HG03095 (cell line): ENCODE results near the gene OSBPL10.
"Not testable (repeated sequence)": the region's sequence is repeated elsewhere in the genome, so short reads cannot be mapped to it uniquely, and the experiment has no call there.

ENCODE experiments used
- ATAC-seq: cut with Tn5 transposase; IDR thresholded peaks from one replicate; pipeline ENCODE4 v1.9.1; 2021; ENCODE audit warnings: moderate library complexity; ENCODE audit not compliant: unreplicated experiment

Gene OSBPL10

GRCh38 chr3:31862666-31863279, 118.3 kb downstream of the OSBPL10 start:
- ATAC-seq, result no peak

GRCh38 chr3:31861826-31862225, 119.2 kb downstream of the OSBPL10 start:
- no peak for ATAC-seq

DNA sequence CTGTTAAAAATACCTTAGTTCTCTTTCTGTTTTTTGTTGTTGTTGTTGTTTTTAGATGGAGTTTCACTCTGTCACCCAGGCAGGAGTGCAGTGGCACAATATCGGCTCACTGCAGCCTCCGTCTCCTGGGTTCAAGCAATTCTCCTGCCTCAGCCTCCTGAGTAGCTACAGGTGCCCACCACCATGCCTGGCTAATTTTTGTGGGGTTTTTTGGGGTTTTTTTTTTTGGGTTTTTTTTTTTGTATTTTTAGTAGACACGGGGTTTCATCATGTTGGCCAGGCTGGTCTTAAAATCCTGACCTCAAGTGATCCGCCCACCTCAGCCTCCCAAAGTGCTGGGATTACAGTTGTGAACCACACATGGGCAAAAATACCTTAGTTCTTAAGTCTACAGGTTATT, 120.4 kb downstream of the OSBPL10 start:
- not testable (repeated sequence) for ATAC-seq

DNA sequence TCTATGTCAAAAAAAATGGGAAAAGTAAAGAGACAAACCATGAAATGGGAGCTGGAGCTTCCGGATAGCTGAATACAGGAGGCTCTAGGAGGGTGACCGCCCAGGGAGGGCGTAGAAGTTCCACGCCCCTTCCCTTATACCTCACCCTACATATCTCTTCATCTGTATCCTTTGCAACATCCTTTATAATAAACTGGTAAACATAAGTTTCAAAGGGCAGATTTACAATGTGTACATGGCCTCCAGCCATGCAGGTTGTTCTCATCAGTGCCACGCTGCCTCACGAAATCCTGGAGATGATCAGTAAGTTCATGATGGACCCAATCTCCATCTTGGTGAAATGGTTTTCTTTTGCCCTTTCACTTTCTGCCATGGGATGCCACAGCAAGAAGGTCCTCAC, 121.8 kb downstream of the OSBPL10 start:
- ATAC-seq, result no peak

GRCh38 chr3:31858439-31858838, 122.6 kb downstream of the OSBPL10 start:
- no peak for ATAC-seq

- no peak for ATAC-seq
Measured at GRCh38 chr3:31853580-31853979, 127.5 kb downstream of the OSBPL10 start.

GRCh38 chr3:31851278-31851677, 129.8 kb downstream of the OSBPL10 start:
- ATAC-seq, result no peak

DNA sequence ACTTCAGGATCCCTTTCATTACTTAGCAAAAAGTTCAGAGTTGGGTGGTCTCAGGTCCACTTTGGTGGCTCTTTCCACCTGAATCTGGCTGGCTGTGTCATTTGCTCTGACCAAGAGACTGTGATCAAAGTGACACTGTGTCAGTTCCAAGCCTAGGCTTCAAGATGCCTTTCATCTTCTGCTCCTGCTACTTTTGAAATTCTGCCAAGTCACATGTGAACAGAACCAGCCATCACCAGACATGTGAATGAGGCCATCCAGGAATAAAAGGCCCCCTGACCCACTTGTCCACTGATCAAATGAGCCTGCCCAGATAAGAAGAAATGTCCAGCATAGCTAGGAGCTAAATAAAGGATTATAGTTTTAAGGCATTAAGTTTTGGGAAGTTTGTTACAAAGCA, 132.2 kb downstream of the OSBPL10 start:
- ATAC-seq, result no peak

DNA sequence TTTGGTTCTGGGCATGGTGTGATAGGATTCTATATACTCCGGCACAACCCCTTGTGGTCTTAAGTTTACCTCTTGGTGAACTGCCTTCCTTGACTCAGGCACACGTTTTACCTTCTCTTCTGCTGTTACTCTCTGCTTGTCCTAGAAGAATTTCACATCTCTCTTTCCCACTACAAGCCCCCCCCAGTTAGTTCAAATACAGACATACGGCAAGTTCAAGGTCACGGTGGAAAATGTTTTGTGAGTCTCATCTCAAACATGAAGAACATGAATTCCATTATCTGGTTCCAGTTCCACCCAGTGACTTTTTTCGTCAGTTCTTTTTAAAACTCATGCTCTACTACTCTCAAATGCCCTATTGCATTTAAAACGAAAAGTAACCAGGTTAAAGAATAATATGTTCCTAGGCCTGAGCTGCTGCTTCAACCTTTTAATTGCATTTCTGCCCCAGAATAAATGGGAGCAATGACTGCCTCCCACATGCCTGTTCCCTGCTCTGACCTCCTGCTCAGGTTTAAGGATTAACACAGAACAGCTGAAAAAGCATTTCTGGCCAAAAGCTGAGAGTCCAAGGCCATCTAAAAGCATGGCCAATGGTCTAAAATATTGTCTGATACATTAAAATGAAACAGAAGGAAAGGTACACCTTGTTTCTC, 132.8 kb downstream of the OSBPL10 start:
- ATAC-seq, result no peak

DNA sequence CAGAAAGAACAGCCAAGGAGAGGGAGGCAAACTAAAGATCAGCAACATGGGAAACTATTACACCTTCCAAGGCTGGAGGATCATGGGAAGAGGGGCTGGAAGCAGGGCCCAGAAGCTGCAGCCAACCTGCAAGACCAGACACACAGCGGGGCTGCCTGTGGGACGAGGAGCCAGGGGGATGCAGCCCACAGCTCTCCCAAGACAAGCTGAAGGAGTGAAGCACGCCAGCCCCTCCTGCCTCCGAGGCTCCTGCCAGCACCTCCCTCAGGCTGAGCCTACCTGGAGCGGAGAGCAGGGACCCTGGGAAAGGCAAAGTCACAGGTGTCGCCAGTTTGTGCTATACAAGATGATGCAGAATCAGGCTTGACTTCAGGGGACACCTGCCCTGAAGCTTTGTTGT, 133.3 kb downstream of the OSBPL10 start:
- ATAC-seq, result no peak

DNA sequence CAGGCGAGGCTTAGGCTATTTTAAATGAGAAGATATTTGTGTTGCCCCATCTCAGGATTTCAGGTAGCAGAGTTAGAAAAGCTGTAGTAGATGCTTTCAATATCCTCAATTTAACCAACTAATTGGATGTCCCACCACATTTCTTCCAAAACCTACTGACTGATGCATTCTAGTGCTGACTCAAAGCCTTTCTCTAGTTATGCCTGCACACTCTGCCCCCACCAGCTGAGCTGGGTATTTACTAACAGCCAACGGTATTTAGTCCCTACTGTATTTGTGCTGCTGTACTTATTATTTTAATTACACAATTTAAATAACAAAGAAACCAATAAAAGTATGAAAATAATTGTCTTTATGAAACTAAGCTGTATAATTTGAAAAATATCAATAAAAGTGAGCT, 139.5 kb downstream of the OSBPL10 start:
- no peak for ATAC-seq

DNA sequence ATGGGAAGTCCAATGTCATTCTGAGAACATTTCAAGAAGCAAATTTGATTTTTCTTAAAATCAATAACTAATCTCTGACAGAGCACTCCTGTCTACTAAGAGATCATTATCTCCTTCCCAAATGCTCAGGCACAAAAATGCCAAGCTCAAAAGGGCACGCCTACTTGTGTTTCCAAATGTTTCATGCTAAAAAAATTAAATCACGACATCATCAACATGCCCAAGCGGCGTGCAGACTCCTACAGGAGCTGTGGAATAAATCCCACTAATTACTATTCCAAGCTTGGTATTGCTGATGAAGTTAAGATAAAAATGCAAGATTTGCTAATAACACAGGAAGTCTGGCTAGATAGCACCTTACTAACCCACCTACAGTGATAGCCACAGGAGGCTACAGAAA, 140.8 kb downstream of the OSBPL10 start:
- no peak for ATAC-seq

DNA sequence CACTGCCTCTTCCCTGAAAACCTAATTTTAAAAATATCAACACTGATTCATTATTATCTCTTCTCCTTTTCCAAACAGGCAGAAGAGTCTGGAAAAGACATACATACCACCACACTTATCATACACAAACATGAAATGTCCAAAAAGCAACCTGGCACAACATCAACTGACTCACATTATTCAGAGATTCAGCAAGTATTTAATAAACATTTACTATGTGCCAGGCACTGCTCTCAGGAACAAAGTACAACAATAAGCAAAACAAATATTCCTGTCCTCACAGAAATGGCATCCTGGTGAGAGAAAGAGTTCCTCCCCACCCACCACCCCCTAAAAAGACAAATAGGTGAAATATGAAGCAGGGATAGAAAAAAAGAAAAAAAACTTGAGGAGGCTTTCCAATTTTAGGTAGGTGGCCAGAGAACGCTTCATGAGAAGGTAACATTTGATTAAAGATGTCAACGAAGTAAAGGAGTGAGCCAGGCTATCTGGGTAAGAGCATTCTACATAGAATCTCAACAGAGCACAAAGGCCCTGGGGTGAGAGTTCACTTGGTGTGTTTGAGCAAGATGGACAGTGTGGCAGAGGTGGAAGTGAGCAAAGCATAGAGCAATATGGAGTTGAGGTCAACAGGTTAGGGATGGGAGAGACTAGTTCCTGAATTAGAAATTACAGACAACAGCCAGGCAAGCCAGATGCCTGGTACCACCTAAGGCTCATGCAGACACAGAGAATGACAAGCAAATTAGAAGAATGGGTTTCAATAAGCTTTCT, 141.7 kb downstream of the OSBPL10 start:
- ATAC-seq, result no peak

- no peak for ATAC-seq
Measured at GRCh38 chr3:31836131-31837075, 144.7 kb downstream of the OSBPL10 start.

GRCh38 chr3:31833391-31834190, 147.5 kb downstream of the OSBPL10 start:
- ATAC-seq, result no peak

DNA sequence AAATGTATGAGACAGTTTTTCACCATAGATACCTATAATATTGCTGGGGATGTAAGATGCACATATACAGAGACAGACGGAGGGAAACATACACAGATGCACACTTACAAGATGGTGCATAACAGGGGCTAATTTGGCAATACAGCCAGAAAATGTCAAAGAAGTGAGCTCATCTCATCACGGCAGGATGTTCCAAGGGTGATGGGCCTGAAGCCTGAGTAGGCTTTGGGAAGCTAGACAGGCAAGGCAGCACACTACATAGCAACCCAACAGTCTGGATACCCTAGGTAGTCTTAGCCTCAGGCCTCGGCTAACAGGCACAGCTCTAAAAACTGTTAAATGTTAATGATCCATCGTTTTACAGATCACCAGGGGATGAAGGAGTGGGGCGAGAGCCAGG, 148.5 kb downstream of the OSBPL10 start:
- ATAC-seq, result no peak

- no peak for ATAC-seq
Measured at GRCh38 chr3:31831591-31831990, 149.5 kb downstream of the OSBPL10 start.

- ATAC-seq, result no peak
Measured at GRCh38 chr3:31829826-31830426, 151.1 kb downstream of the OSBPL10 start.

GRCh38 chr3:31829010-31829409, 152.1 kb downstream of the OSBPL10 start:
- no peak for ATAC-seq

DNA sequence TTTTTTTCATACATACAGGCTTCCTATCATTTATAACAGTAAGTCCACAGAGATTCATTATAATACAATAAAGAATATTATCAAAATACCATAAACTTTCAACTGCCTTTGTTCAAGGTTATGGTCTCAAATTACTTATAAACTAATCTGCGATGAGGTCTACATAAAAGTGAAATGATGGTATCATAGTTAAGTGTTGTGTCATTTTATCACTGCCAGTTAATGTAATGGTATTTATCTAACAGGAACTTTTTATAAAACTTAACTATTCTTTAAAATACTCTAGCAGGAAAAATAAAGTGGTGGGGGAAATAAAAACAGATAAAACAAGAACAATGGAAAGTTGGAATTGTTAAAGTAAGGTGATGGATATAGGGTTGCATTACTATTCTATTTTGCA, 153.1 kb downstream of the OSBPL10 start:
- ATAC-seq, result no peak
